Urothelium cell line (cell line): Measurements from ENCODE around the gene ADAR.

Experiments used
- DNase-seq: peaks from one replicate; pipeline ENCODE4 v3.0.0; 2011; ENCODE audit warnings: low spot score, mixed read lengths
- FAIRE-seq: peaks from 2 replicates; lab custom pipeline; 2011; peaks lifted over from hg19 to GRCh38; lab: Jason Lieb, UNC

The ADAR gene

GRCh38 chr1:154559466-154560044, 48.4 kb downstream of the ADAR start:
- FAIRE-seq: peak; percentile 80
- DNase-seq: peak; percentile 84

- FAIRE-seq: peak; percentile 97
- DNase-seq: peak; percentile 95
These were observed 49.1 kb downstream of the ADAR start for GRCh38 chr1:154558720-154559465.

GRCh38 chr1:154557939-154558719, 49.9 kb downstream of the ADAR start, which contains the start of gene UBE2Q1:
Gene UBE2Q1 (minus strand): TSS chr1:154558662. CDS start chr1:154558553, 109 bp downstream.
- no peak for DNase-seq
- no peak for FAIRE-seq

- FAIRE-seq: no peak
- DNase-seq: no peak
These were observed 50.6 kb downstream of the ADAR start for GRCh38 chr1:154557248-154557938.

- DNase-seq (peak; percentile 42), FAIRE-seq (no peak)
These were observed 51.6 kb downstream of the ADAR start for GRCh38 chr1:154556422-154556821.

- FAIRE-seq (no peak), DNase-seq (no peak)
These were observed 54.6 kb downstream of the ADAR start for GRCh38 chr1:154553056-154554030.

- FAIRE-seq (no peak), DNase-seq (no peak)
These were observed 56.0 kb downstream of the ADAR start for GRCh38 chr1:154552036-154552435.

- no peak for FAIRE-seq
- DNase-seq: no peak
These were observed 56.5 kb downstream of the ADAR start for GRCh38 chr1:154551474-154551873.

- no peak for DNase-seq
- no peak for FAIRE-seq
These were observed 57.3 kb downstream of the ADAR start for GRCh38 chr1:154550657-154551056.

GRCh38 chr1:154550070-154550469, 57.9 kb downstream of the ADAR start:
- FAIRE-seq: no peak
- no peak for DNase-seq

GRCh38 chr1:154549202-154549770, 58.7 kb downstream of the ADAR start:
- FAIRE-seq: no peak

GRCh38 chr1:154548028-154548427, 60.0 kb downstream of the ADAR start:
- DNase-seq (no peak), FAIRE-seq (no peak)

More at GRCh38 chr1:154549202-154549770, 58.7 kb downstream of the ADAR start:
- no peak for DNase-seq

GRCh38 chr1:154547105-154547732, 60.8 kb downstream of the ADAR start:
- no peak for FAIRE-seq

GRCh38 chr1:154546264-154547063, 61.5 kb downstream of the ADAR start:
- DNase-seq: peak; percentile 81
- FAIRE-seq: no peak

More at GRCh38 chr1:154547105-154547732, 60.8 kb downstream of the ADAR start:
- DNase-seq: no peak

- no peak for DNase-seq
- no peak for FAIRE-seq
These were observed 66.8 kb downstream of the ADAR start for GRCh38 chr1:154541231-154541630.

- no peak for FAIRE-seq
- no peak for DNase-seq
These were observed 68.2 kb downstream of the ADAR start for GRCh38 chr1:154539486-154540483.

GRCh38 chr1:154536570-154536969, 71.4 kb downstream of the ADAR start:
- no peak for FAIRE-seq
- no peak for DNase-seq
